GM20000 (cell line): ENCODE measurements around the gene TIRAP.

Experiments used
- DNase-seq: peaks from one replicate; pipeline ENCODE4 v3.0.0; 2012; ENCODE audit warnings: low spot score
- CTCF ChIP-seq: IDR thresholded peaks from 2 replicates; pipeline ENCODE4 v1.5.1; 2012; ENCODE audit warnings: mild to moderate bottlenecking, control low read depth; ENCODE audit errors: extremely low read depth, missing control alignments

TIRAP gene

GRCh38 chr11:126257764-126258163, 25.1 kb upstream of the TIRAP start:
- DNase-seq: no peak
- TF ChIP-seq CTCF: no peak

GRCh38 chr11:126262216-126262615, 20.7 kb upstream of the TIRAP start:
- no peak for TF ChIP-seq CTCF
- DNase-seq: no peak

DNA sequence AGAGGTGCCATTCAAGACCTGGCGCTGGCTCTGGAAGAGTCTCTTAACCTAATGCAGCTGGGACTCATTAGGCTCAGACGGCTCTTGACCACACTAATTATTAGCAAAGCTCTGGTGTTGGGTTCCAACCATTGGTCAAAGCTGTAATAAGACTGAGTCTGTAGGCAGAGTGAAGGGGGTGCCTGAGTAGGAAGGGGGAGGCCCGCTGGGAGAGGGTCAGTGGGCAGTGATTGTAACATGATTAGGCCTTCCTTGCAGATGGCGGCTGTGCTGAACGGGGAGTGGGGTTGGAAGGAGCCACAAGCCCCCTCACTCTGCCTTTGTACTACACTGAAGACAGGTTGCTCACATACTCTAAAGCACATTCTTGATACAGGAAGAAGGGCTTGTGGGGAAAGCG, 19.4 kb upstream of the TIRAP start:
- TF ChIP-seq CTCF: no peak
- no peak for DNase-seq

- no peak for TF ChIP-seq CTCF
These were observed 17.1 kb upstream of the TIRAP start for GRCh38 chr11:126265811-126266210.

GRCh38 chr11:126267650-126268049, 15.2 kb upstream of the TIRAP start:
- no peak for DNase-seq
- no peak for TF ChIP-seq CTCF

More at GRCh38 chr11:126265811-126266210, 17.1 kb upstream of the TIRAP start:
- no peak for DNase-seq

DNA sequence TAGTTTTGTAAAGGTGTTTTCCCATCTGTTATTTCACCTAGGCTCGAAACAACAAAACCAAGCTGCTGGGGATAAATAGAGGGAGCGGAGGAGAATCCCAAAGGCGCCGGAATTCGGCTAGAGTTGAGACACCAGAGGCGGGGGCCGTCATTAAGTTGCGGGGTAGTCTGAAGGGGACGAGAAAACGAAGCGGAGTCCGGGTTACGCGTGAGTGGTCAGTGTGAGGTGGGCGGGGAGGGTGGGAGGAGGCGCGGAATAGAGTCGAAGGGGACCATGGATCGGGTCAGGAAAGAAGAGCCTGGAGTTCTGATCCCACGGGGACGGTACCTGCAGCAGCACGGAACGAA, 14.6 kb upstream of the TIRAP start:
- DNase-seq: no peak
- TF ChIP-seq CTCF: no peak

DNA sequence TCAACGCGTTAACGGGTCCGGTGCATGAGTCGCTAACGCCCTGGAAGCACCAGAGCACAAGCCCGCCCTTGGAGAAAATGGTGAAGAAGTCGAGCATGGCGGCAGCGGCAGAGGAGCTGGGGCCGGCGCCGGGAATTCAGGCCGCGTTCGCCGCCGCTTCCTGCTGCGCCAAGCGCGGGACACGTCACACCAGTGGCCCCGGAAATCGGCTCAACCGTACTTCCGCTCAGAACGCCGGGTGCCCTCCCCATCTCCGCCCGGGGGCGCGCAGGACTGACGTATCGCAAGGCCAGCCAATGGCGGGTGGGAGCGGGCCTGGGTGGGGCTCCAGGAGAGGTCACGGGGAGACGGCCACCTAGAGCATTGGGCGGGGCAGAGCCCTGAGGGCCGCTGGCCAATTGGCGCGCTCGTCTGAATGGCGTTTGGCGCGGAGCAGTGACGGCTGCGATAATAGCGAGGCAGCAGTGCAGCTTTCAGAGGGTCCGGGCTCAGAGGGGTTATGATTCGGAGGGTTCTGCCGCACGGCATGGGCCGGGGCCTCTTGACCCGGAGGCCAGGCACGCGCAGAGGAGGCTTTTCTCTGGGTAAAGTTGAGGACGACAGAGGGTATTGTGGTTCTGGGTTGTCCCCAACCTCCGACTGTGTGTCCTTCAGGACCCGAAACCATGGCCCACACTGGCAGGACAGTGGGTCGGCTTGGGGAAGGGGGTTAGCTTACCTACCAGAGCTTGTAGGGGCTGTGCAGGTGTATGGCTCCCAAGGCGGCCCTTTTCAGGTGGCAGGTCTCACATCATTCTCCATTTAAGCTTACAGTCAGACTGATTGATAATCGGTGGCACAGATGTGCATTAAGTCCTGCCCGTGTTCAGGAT, 13.9 kb upstream of the TIRAP start, which contains the start of the genes FOXRED1 and SRPRA:
Gene FOXRED1, plus strand, starts transcription at position 447 of the 872 bp plus-strand sequence. Its CDS starts 53 bp downstream, at position 500.
Gene SRPRA, minus strand, starts transcription at position 188 of the 872 bp plus-strand sequence. Its CDS starts 91 bp downstream, at position 97.
- peak; percentile 99 for DNase-seq
- TF ChIP-seq CTCF: no peak
